ENCODE measurements around the gene GPR148. TPM values are rescaled to one million over a fixed set of nuclear protein-coding genes. Genes with fewer than 3 reads are reported as not detected.

GPR148 gene
- total RNA-seq, 1 experiment from 2014 or later = not detected

DNA sequence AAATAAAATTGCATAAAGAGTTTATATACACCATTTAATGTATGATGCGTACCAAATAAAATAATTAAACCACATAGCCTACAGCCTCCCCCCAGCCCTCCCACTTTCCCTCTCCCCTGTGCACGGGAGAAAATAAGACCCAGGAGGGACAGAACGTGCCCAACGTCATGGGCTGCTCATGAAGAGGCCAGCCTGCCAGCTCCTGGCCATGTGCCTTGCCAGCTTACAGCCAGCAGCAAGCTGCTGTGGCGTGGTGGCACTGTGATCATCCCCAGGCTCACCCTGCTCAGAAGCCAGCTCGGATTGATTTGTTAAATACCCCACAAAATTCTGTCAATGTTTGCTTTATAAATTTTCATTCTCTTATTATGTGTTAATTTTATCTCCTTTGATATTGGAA, 7.6 kb downstream of the GPR148 start:
- no peaks in the 10 kb centered on the region for H3K36me3 ChIP-seq (ENCODE audit: control insufficient read depth in 1 of 2, insufficient read depth in 2 of 2, low read length in 2 of 2)
- ChIA-PET RAD21 (ENCODE audit: low non-redundant PET in 1 of 2, low total read pairs in 2 of 2, uncharacterized antibody in 2 of 2, unreplicated experiment in 2 of 2) (no interaction called here), CTCF (no interaction called here), POLR2A (no interaction called here)
- H3K4me3 ChIP-seq (replicated peaks in 1 of 2; ENCODE audit: low read depth in 1 of 2, low read length in 2 of 2) = no peak overlapping the region
- no peaks in the 10 kb centered on the region for H3K4me1 ChIP-seq (ENCODE audit: control insufficient read depth in 1 of 2, insufficient read depth in 2 of 2, low read length in 2 of 2)
- H3K9me2 ChIP-seq (ENCODE audit: insufficient read depth) = no peaks in the 10 kb centered on the region
- intact Hi-C loops (cut with micrococcal nuclease) = no loop called here
- H3K79me2 ChIP-seq (ENCODE audit: insufficient read depth, low read length) = no peaks in the 10 kb centered on the region
- no peak overlapping the region for H2AFZ ChIP-seq (ENCODE audit: low read depth, low read length, poor library complexity, severe bottlenecking)
- DNase-seq (ENCODE audit: low read depth, low spot score) = no peak
- no peak overlapping the region for H3K9ac ChIP-seq (ENCODE audit: low read length)
- H3K9me3 ChIP-seq (ENCODE audit: control insufficient read depth in 1 of 2, insufficient read depth in 1 of 2, low read depth in 1 of 2, low read length in 2 of 2) = no peaks in the 10 kb centered on the region
- H4K20me1 ChIP-seq (ENCODE audit: insufficient read depth) = no peaks in the 10 kb centered on the region
- H3K4me2 ChIP-seq (ENCODE audit: low read length) = no peak overlapping the region
- ATAC-seq = no peak
- no peak for TF ChIP-seq POLR2A (IDR thresholded peaks at IDR 0.05; ENCODE audit: borderline replicate concordance, extremely low read depth, insufficient read depth, insufficient read length)
- TF ChIP-seq, protein P1, sequence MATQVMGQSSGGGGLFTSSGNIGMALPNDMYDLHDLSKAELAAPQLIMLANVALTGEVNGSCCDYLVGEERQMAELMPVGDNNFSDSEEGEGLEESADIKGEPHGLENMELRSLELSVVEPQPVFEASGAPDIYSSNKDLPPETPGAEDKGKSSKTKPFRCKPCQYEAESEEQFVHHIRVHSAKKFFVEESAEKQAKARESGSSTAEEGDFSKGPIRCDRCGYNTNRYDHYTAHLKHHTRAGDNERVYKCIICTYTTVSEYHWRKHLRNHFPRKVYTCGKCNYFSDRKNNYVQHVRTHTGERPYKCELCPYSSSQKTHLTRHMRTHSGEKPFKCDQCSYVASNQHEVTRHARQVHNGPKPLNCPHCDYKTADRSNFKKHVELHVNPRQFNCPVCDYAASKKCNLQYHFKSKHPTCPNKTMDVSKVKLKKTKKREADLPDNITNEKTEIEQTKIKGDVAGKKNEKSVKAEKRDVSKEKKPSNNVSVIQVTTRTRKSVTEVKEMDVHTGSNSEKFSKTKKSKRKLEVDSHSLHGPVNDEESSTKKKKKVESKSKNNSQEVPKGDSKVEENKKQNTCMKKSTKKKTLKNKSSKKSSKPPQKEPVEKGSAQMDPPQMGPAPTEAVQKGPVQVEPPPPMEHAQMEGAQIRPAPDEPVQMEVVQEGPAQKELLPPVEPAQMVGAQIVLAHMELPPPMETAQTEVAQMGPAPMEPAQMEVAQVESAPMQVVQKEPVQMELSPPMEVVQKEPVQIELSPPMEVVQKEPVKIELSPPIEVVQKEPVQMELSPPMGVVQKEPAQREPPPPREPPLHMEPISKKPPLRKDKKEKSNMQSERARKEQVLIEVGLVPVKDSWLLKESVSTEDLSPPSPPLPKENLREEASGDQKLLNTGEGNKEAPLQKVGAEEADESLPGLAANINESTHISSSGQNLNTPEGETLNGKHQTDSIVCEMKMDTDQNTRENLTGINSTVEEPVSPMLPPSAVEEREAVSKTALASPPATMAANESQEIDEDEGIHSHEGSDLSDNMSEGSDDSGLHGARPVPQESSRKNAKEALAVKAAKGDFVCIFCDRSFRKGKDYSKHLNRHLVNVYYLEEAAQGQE (IDR thresholded peaks at IDR 0.05; ENCODE audit: low read depth) = no peak
- TF ChIP-seq EGR1 (IDR thresholded peaks at IDR 0.05; ENCODE audit: low read depth) = no peak
- TF ChIP-seq EZH2 (IDR thresholded peaks at IDR 0.05) = no peak
- TF ChIP-seq, protein P2, sequence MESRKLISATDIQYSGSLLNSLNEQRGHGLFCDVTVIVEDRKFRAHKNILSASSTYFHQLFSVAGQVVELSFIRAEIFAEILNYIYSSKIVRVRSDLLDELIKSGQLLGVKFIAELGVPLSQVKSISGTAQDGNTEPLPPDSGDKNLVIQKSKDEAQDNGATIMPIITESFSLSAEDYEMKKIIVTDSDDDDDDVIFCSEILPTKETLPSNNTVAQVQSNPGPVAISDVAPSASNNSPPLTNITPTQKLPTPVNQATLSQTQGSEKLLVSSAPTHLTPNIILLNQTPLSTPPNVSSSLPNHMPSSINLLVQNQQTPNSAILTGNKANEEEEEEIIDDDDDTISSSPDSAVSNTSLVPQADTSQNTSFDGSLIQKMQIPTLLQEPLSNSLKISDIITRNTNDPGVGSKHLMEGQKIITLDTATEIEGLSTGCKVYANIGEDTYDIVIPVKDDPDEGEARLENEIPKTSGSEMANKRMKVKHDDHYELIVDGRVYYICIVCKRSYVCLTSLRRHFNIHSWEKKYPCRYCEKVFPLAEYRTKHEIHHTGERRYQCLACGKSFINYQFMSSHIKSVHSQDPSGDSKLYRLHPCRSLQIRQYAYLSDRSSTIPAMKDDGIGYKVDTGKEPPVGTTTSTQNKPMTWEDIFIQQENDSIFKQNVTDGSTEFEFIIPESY (IDR thresholded peaks at IDR 0.05; ENCODE audit: extremely low read depth, insufficient replicate concordance, low read length) = no peak
- TF ChIP-seq FOSL1 (IDR thresholded peaks at IDR 0.05; ENCODE audit: low read depth) = no peak
- TF ChIP-seq SP1 (IDR thresholded peaks at IDR 0.05; ENCODE audit: low read depth) = no peak
- TF ChIP-seq, protein P3, sequence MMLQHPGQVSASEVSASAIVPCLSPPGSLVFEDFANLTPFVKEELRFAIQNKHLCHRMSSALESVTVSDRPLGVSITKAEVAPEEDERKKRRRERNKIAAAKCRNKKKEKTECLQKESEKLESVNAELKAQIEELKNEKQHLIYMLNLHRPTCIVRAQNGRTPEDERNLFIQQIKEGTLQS (IDR thresholded peaks at IDR 0.05) = no peak
- TF ChIP-seq EZH2phosphoT487 (IDR thresholded peaks at IDR 0.05; ENCODE audit: borderline replicate concordance) = no peak
- no peak for TF ChIP-seq TCF7L2 (IDR thresholded peaks at IDR 0.05; ENCODE audit: borderline replicate concordance, extremely low read depth, insufficient read depth, insufficient read length)
- no peak for TF ChIP-seq SRF (IDR thresholded peaks at IDR 0.05; ENCODE audit: low read depth)
- no peak for TF ChIP-seq ZFX (IDR thresholded peaks at IDR 0.05)
- no peak overlapping the region for H3K27ac ChIP-seq (ENCODE audit: low read depth, low read length)
- BruUV-seq (replicated peaks) = no TSS peak
- H3K27me3 ChIP-seq (ENCODE audit: insufficient read depth, low read length) = no peaks in the 10 kb centered on the region

Data from HCT116 (cell line).